HG03460 (cell line): ENCODE measurements around the gene SORCS2.

Source experiments
- ATAC-seq: cut with Tn5 transposase; IDR thresholded peaks from one replicate; pipeline ENCODE4 v1.9.1; 2021; ENCODE audit not compliant: unreplicated experiment

SORCS2 gene

GRCh38 chr4:7668271-7668670 lies 475.9 kb downstream of the SORCS2 start:
- ATAC-seq = no peak

- ATAC-seq = no peak
Measured at GRCh38 chr4:7668826-7669225, 476.5 kb downstream of the SORCS2 start.

GRCh38 chr4:7672601-7673000 lies 480.3 kb downstream of the SORCS2 start:
- ATAC-seq = no peak

GRCh38 chr4:7673121-7673520 lies 480.8 kb downstream of the SORCS2 start:
- ATAC-seq = no peak

- no peak for ATAC-seq
Measured at GRCh38 chr4:7674706-7675105, 482.4 kb downstream of the SORCS2 start.

- no peak for ATAC-seq
Measured at GRCh38 chr4:7675136-7675535, 482.8 kb downstream of the SORCS2 start.

- no peak for ATAC-seq
Measured at GRCh38 chr4:7675612-7676320, 483.4 kb downstream of the SORCS2 start.

GRCh38 chr4:7676398-7676922 lies 484.1 kb downstream of the SORCS2 start:
- no peak for ATAC-seq

GRCh38 chr4:7677086-7677485 lies 484.7 kb downstream of the SORCS2 start:
- no peak for ATAC-seq

GRCh38 chr4:7677799-7678301 lies 485.5 kb downstream of the SORCS2 start:
- no peak for ATAC-seq

GRCh38 chr4:7678318-7678852 lies 486.0 kb downstream of the SORCS2 start:
- ATAC-seq = no peak

- ATAC-seq = no peak
Measured at GRCh38 chr4:7679406-7680040, 487.2 kb downstream of the SORCS2 start.

- ATAC-seq = no peak
Measured at GRCh38 chr4:7680106-7680505, 487.8 kb downstream of the SORCS2 start.

- ATAC-seq = no peak
Measured at GRCh38 chr4:7680731-7681130, 488.4 kb downstream of the SORCS2 start.

GRCh38 chr4:7683126-7683703 lies 490.9 kb downstream of the SORCS2 start:
- ATAC-seq = no peak

GRCh38 chr4:7684294-7684693 lies 492.0 kb downstream of the SORCS2 start:
- no peak for ATAC-seq

- ATAC-seq = no peak
Measured at GRCh38 chr4:7686070-7686870, 493.9 kb downstream of the SORCS2 start.

GRCh38 chr4:7687006-7687405 lies 494.7 kb downstream of the SORCS2 start:
- ATAC-seq = no peak

- no peak for ATAC-seq
Measured at GRCh38 chr4:7687796-7688195, 495.5 kb downstream of the SORCS2 start.

GRCh38 chr4:7689773-7690693 lies 497.7 kb downstream of the SORCS2 start:
- ATAC-seq = no peak
